Measurements from ENCODE around the gene NFIX. TPM values are rescaled to one million over a fixed set of nuclear protein-coding genes. Genes with fewer than 3 reads are reported as not detected.
A peak's percentile ranks its signal among the peaks of the same experiment; 100 is the strongest.

NFIX gene
- total RNA-seq, 1 donor from 2014 or later = 16.9 TPM

DNA sequence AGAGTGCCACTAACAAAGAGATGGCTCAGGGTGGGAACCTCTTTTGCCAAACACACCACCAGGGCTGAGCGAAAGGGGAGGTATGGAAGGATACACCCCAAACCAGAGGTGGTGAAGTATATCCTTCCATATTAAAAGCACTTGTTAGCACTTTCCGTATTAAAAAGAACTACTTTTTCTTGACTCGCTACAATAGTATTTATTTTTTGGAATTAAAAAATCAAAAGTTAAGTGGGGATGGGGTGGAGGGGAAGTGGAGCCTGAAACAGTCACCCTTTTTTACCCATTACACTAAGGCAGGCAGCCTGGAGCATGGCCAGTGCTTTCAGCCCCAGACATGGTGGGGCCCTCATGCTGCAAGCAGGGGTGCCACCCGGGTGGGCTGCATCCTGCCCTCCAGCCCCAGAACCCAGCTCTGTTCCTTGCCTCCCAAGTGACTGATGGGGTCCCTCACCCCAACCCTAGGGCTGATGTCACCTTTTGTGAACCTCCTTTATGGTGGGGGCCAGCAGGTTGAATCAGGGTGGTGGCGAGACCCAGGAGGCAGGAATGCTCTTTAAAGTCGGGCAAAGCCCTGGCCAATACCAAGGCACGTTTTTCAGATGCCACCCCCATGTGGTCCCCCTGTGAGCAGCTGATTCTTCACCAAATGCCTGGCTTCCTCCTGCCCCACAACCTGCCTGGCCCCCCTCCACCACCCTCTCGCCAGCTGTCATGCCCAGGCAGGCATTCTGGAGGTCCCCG, 76.3 kb downstream of the NFIX start:
- DNase-seq (ENCODE audit: low read depth in 2 of 2) = no peak

DNA sequence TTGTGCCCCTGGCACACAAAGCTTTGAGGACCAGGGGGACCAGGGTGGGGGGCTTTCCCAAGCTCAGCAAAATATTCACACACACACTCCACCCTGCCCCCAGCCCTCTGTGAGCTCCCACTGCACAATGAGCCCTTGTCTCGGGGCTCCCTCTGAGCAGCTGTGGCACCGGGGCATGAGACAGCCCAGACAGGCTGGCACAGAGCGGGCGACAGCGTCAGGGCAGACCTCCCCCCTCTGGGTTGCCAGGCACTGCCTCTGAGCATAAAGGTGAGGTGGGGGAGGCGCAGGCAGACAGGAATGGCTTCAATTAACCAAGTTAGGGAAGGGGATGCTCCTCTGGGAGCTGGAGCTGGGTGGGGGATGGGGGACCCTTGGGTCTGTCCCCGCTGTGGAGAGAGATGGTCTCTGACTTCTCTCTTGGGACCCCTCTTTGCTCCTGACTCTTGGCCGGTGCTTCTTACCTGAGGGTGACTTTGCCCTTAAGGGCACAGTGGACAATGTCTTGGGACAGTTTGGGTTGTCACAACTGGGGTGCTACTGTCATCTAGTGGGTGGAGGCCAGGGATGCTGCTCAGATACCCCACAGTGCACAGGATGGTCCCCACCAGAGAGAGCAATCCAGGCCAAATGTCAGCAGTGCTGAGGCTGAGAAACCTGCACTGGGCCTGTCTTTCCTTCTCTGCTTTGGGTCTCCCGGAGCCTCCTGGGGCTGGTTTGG, 77.1 kb downstream of the NFIX start:
- no peak for DNase-seq (ENCODE audit: low read depth in 2 of 2)

- DNase-seq (ENCODE audit: low read depth in 2 of 2) = no peak
Observed at GRCh38 chr19:13073263-13073662, 78.0 kb downstream of the NFIX start.

DNA sequence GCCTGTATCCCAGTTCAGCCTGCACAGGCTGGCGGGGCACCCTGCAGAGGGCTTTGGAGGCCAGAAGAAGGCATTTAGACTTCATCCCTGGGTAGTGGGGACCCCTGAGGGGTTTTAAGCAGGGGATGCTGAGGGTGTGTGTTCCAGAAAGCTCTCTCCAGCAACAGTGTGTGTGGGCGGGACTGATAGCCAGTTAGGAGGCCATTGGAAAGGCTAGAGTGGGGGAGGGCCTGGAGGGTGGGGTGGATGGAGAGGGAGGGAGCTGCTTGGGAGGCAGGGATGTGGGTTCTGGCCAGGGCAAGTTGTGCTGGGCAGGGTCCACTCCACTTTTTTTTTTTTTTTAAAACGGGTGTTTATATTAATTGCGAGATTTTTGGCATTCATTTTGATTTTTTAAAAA, 79.1 kb downstream of the NFIX start:
- no peak for DNase-seq (ENCODE audit: low read depth in 2 of 2)

- no peak for DNase-seq (ENCODE audit: low read depth in 2 of 2)
Observed at GRCh38 chr19:13076320-13076719, 81.0 kb downstream of the NFIX start.

GRCh38 chr19:13076787-13077186, 81.5 kb downstream of the NFIX start:
- no peak for DNase-seq (ENCODE audit: low read depth in 2 of 2)

GRCh38 chr19:13077240-13077639, 82.0 kb downstream of the NFIX start:
- no peak for DNase-seq (ENCODE audit: low read depth in 2 of 2)

GRCh38 chr19:13078381-13078780, 83.1 kb downstream of the NFIX start:
- DNase-seq (ENCODE audit: low read depth in 2 of 2) = no peak

- DNase-seq (ENCODE audit: low read depth in 2 of 2) = no peak
Observed at GRCh38 chr19:13078897-13079541, 83.7 kb downstream of the NFIX start.

- no peak for DNase-seq (ENCODE audit: low read depth in 2 of 2)
Observed at GRCh38 chr19:13079542-13079986, 84.3 kb downstream of the NFIX start.

GRCh38 chr19:13082192-13083007, 87.1 kb downstream of the NFIX start:
- DNase-seq (ENCODE audit: low read depth in 2 of 2) = peak in 1 of 2 donors; percentile 38

DNA sequence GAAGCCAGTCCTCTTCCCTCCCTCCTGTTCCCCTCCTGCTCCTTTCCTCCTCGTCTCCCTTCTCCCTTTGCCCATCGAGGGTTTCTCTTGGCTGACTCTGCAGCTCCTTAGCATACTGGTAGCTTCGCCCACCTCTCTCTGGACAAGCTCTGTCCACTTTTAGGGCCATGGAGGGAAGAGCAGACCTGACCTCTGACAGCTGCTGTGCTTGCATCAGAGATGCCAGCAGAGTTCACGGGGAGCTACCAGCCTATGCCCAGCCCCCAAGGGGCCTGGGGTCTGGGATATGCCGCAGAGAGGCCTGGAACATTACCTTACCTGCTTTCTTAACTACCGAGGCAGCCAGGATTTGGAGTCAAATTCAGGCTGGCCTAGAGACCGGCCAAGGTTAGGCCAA, 87.7 kb downstream of the NFIX start:
- no peak for DNase-seq (ENCODE audit: low read depth in 2 of 2)

- no peak for DNase-seq (ENCODE audit: low read depth in 2 of 2)
Observed at GRCh38 chr19:13083627-13084026, 88.4 kb downstream of the NFIX start.

GRCh38 chr19:13085666-13086065, 90.4 kb downstream of the NFIX start:
- DNase-seq (ENCODE audit: low read depth in 2 of 2) = no peak

- no peak for DNase-seq (ENCODE audit: low read depth in 2 of 2)
Observed at GRCh38 chr19:13086341-13086740, 91.1 kb downstream of the NFIX start.

DNA sequence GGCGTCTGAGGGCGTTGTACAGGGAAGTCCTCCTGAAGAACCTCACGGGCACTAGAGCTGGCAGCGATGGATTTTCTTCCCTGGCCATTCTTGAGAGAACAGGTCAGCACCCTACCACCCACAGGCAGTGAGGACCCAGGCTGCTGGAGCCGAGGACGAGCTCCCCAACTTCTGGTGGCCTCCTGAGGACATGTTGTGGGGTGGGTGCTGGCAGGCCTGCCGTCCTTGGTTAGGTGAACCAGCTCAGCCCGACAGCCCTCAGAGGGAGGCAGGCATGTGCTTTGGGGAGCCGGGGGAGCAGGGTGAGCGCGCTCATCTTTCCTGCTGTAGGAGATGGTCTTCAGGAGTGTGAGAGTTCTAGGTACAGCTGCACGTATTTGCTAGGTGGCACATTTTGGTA, 92.0 kb downstream of the NFIX start:
- DNase-seq (ENCODE audit: low read depth in 2 of 2) = no peak

- no peak for DNase-seq (ENCODE audit: low read depth in 2 of 2)
Observed at GRCh38 chr19:13087795-13088537, 92.7 kb downstream of the NFIX start.

DNA sequence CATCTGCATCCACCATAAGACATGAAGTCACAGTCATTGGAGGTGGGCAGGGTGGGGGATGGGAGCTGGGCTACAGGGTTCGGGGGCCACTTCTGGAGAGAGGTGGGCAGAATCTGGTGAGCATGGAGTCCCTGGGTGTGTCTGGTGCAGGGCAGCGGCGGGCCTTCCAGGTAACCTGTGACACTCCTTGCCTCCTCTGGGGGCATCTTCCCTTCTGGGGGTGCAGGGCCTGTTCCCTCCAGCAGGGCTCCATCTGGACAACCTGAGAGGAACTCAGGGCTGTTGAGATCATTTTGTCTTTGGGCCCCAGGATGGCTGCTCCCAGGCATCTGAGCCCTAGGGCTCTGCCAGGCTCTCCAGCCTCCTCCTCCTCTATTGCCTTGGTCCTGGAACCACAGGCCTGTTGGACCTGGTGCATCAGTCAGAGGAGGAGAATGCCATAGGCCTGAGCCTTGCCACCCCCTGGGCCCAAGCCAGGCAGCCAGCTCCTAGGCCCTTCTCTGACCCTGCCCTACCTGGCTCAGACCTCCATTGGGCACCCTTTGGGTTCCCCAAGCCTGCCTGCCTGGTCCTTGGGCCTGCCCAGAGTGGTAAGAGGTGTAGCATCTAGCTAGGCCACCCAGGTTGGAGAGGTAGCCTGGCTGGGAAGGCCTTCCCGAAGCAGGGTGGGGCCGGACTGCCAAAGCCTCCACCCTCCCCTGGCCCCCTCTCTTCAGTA, 94.0 kb downstream of the NFIX start:
- DNase-seq (ENCODE audit: low read depth in 2 of 2) = no peak

- no peak for DNase-seq (ENCODE audit: low read depth in 2 of 2)
Observed at GRCh38 chr19:13089857-13090507, 94.7 kb downstream of the NFIX start.
